OCI-LY3 (cell line): ENCODE measurements around the gene SEC62.

ENCODE experiments used
- H2AFZ ChIP-seq: fragments of 200-600, 300-600 bp; shearing (Covaris generic); 2 replicates; pipeline ENCODE4 v1.6.0; 2014; ENCODE audit warnings: antibody characterized with exemption, low read depth, low read length
- H3K27ac ChIP-seq: fragments of 200-600, 300-600 bp; sonication (generic); 2 replicates; pipeline ENCODE4 v1.5.1; 2014; ENCODE audit warnings: mild to moderate bottlenecking, low read length, moderate library complexity, mixed read lengths
- H3K27me3 ChIP-seq: fragments of 200-600, 300-600 bp; sonication (generic); 2 replicates; pipeline ENCODE4 v1.6.1; 2014; ENCODE audit warnings: low read depth, low read length, mixed read lengths
- H3K36me3 ChIP-seq: fragments of 200-600, 300-600 bp; sonication (generic); replicated peaks from 2 replicates; pipeline ENCODE3; 2014; ENCODE audit warnings: low read depth, low read length, mixed read lengths
- H3K4me1 ChIP-seq: fragments of 300-600, 200-600 bp; sonication (generic); 2 replicates; pipeline ENCODE4 v1.6.1; 2014; ENCODE audit warnings: low read length, mixed read lengths
- H3K4me2 ChIP-seq: fragments of 200-600, 300-600 bp; sonication (generic); 2 replicates; pipeline ENCODE4 v1.6.1; 2014; ENCODE audit warnings: low read length, mixed read lengths
- H3K4me3 ChIP-seq: fragments of 300-600, 200-600 bp; sonication (generic); 2 replicates; pipeline ENCODE4 v1.5.1; 2014; ENCODE audit warnings: antibody characterized with exemption, mild to moderate bottlenecking, low read length, moderate library complexity
- H3K79me2 ChIP-seq: fragments of 300-600, 200-600 bp; shearing (Covaris generic); 2 replicates; pipeline ENCODE4 v1.6.1; 2014; ENCODE audit warnings: mild to moderate bottlenecking, low read length, mixed read lengths
- H3K9ac ChIP-seq: fragments of 300-600, 200-600 bp; shearing (Covaris generic); 2 replicates; pipeline ENCODE4 v1.6.0; 2014; ENCODE audit warnings: mild to moderate bottlenecking, low read length, moderate library complexity
- H3K9me3 ChIP-seq: fragments of 200-600, 300-600 bp; shearing (Covaris generic); 2 replicates; pipeline ENCODE4 v1.6.1; 2014; ENCODE audit warnings: low read length, mixed read lengths; ENCODE audit not compliant: insufficient read depth
- H4K20me1 ChIP-seq: fragments of 200-600, 300-600 bp; sonication (generic); 2 replicates; pipeline ENCODE4 v1.6.1; 2016; ENCODE audit warnings: low read length, mixed read lengths; ENCODE audit not compliant: insufficient read depth
- EZH2phosphoT487 ChIP-seq: fragments of 200-600 bp; shearing (Covaris generic); IDR thresholded peaks from 2 replicates; pipeline ENCODE4 v1.6.1; 2018; ENCODE audit warnings: antibody characterized with exemption, mixed run types, low read depth
- TF ChIP-seq, protein P1 (sequence below): fragments of 200-600, 300-600 bp; sonication (generic); IDR thresholded peaks from 2 replicates; pipeline ENCODE4 v1.5.1; 2014; ENCODE audit warnings: antibody characterized with exemption, low read length, low read depth

SEC62 gene

DNA sequence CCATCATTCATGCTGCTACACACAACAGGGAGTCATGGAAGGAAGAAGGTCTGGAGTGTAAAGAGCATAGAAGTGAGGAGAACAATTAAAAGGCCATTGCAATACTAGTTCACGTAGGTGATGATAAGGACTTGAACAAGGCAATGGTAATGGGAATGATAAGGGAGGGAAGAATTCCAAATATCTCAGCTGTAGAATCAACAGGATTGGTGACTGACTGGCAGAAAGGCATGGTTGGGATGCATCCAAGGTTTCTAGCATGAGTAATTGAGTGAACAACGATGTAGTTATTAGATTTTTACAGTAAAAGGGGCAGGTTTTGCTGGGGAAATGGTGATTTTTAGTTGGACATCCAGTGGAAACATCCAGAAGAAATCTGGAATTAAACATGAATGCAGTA is 2.4 kb upstream of the SEC62 start:
- H3K36me3 ChIP-seq, result no peaks in the 10 kb centered on the region
- H4K20me1 ChIP-seq, result peaks cover 13% of the 10 kb centered on the region; the same call in 1 of the 2 replicates
- no peak overlapping the region for H3K27ac ChIP-seq
- TF ChIP-seq EZH2phosphoT487, result no peak
- TF ChIP-seq, protein P1, sequence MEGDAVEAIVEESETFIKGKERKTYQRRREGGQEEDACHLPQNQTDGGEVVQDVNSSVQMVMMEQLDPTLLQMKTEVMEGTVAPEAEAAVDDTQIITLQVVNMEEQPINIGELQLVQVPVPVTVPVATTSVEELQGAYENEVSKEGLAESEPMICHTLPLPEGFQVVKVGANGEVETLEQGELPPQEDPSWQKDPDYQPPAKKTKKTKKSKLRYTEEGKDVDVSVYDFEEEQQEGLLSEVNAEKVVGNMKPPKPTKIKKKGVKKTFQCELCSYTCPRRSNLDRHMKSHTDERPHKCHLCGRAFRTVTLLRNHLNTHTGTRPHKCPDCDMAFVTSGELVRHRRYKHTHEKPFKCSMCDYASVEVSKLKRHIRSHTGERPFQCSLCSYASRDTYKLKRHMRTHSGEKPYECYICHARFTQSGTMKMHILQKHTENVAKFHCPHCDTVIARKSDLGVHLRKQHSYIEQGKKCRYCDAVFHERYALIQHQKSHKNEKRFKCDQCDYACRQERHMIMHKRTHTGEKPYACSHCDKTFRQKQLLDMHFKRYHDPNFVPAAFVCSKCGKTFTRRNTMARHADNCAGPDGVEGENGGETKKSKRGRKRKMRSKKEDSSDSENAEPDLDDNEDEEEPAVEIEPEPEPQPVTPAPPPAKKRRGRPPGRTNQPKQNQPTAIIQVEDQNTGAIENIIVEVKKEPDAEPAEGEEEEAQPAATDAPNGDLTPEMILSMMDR, result no peak
- H3K9me3 ChIP-seq, result no peaks in the 10 kb centered on the region
- H2AFZ ChIP-seq, result no peak overlapping the region
- no peak overlapping the region for H3K4me3 ChIP-seq
- no peak overlapping the region for H3K9ac ChIP-seq
- peaks cover 18% of the 10 kb centered on the region for H3K27me3 ChIP-seq
- no peak overlapping the region for H3K4me2 ChIP-seq
- H3K4me1 ChIP-seq, result peaks cover 18% of the 10 kb centered on the region
- H3K79me2 ChIP-seq, result peaks cover 23% of the 10 kb centered on the region

DNA sequence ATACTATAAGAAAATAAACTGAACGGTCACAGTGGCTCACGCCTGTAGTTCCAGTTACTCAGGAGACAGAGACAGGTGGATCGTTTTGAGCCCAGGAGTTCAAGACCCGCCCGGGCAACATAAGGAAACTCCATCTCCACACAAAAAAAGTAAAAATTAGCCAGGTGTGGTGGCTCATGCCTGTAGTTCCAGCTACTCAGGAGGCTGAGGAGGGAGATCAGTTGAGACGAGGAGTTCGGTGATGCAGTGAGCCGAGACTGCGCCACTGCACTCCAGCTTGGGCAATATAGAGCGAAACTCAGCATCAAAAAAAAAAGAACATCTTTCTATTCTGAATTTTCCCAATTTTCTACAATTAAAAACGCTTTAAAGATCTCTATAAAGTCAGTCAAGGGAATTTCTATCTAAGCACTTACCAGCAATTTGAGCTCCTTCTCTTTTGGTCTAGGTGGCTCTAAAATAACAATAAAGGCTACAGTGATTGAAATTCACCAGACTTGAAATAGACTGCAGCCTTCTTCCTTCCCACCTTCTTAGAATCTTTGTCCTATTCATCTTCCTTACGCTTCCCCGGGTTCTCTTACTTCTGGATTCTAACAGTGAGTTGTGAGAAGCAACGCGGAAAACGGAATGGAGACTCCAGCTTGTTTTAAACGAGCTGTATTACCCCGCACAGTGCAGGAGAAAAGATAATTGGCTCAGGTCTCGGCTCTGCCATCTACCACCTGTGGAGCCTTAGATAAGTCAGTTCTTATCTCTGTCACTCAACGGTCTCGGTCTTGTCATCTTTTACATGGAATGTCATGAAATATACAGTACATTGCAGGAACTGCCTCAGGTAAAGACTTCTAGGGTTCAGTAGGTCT is 812 bp upstream of the SEC62 start:
- peaks cover 23% of the 10 kb centered on the region for H3K4me1 ChIP-seq

DNA sequence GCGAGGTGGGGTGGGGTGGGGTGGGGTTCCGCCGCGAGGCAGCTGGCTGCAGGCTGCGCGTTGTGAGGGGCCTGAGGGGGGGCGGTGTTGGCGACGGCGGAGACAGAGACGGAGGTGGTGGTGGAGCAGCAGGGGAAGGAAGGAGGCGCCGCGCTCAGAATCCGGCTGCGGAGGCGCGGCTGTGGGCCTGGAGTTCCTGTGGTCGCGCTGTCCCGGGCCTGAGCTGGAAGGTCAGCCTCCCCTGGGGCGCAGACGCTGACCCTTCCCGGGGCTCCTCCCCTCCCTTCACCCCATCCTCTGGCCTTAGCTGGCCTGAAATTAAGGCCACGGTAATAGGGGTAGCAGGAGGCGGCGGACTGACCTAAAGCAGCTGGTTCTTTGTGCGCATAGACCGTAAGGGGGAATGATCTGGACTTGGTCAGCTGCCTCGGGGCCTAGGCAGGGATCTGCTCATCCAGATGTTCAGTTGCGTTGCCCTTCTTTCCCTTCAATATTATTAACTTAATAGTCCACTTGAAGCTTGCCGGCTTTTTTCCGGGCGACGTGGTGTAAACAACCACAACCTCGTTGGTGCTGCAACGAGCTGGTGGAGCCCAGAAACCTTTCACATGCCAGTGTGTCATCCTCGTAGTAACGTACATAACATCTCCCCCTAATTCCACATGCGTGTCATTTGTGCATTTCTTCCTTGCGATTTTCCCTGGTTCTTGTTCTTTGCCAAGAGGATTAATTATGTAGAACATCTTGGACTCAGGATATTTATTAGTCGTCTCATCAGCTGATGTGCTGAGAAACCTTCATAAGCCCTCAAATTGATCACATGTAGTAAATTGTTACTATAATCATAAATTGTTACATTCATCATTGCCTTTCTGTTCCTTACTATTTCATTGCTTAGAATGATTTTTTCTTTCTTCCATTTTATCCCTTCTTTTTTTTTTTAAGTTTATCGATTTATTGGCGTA is 626 bp downstream of the SEC62 start:
- peaks cover 23% of the 10 kb centered on the region for H3K4me1 ChIP-seq
- H3K27ac ChIP-seq, result peak overlapping the region; percentile 10; the same call in 1 of the 2 replicates
- H3K9ac ChIP-seq, result peak overlapping the region; percentile 60
- peaks cover 14% of the 10 kb centered on the region; the same call in 1 of the 2 replicates for H3K27me3 ChIP-seq
- peak overlapping the region; percentile 97 for H3K4me2 ChIP-seq
- TF ChIP-seq EZH2phosphoT487, result no peak
- TF ChIP-seq, protein P1, result no peak
- peaks cover 9% of the 10 kb centered on the region for H3K36me3 ChIP-seq
- peaks cover 36% of the 10 kb centered on the region for H4K20me1 ChIP-seq
- no peak overlapping the region for H2AFZ ChIP-seq
- peak overlapping the region; percentile 79 for H3K4me3 ChIP-seq
- peaks cover 51% of the 10 kb centered on the region for H3K79me2 ChIP-seq
- H3K9me3 ChIP-seq, result no peaks in the 10 kb centered on the region

More for the DNA sequence above, 812 bp upstream of the SEC62 start:
- Histone ChIP-seq H3K4me2 (peak overlapping the region; percentile 80), H2AFZ (peak overlapping the region; percentile 80), H3K36me3 (peaks cover 2% of the 10 kb centered on the region), H3K79me2 (peaks cover 38% of the 10 kb centered on the region), H4K20me1 (peaks cover 26% of the 10 kb centered on the region), H3K27me3 (peaks cover 16% of the 10 kb centered on the region), H3K9me3 (no peaks in the 10 kb centered on the region), H3K27ac (0 out of 2 replicates have a peak overlapping the region, but pooled peaks have one; percentile 3), H3K4me3 (peak overlapping the region; percentile 79), H3K9ac (peak overlapping the region; percentile 60)
- TF ChIP-seq, protein P1, result no peak
- TF ChIP-seq EZH2phosphoT487, result no peak
